GM21515 (cell line): ENCODE measurements around the gene NAIF1.
"Not testable (repeated sequence)": the region's sequence is repeated elsewhere in the genome, so short reads cannot be mapped to it uniquely, and the experiment has no call there.

ENCODE experiments used
- ATAC-seq: cut with Tn5 transposase; IDR thresholded peaks from one replicate; pipeline ENCODE4 v1.9.1; 2021; ENCODE audit not compliant: unreplicated experiment

Gene NAIF1

DNA sequence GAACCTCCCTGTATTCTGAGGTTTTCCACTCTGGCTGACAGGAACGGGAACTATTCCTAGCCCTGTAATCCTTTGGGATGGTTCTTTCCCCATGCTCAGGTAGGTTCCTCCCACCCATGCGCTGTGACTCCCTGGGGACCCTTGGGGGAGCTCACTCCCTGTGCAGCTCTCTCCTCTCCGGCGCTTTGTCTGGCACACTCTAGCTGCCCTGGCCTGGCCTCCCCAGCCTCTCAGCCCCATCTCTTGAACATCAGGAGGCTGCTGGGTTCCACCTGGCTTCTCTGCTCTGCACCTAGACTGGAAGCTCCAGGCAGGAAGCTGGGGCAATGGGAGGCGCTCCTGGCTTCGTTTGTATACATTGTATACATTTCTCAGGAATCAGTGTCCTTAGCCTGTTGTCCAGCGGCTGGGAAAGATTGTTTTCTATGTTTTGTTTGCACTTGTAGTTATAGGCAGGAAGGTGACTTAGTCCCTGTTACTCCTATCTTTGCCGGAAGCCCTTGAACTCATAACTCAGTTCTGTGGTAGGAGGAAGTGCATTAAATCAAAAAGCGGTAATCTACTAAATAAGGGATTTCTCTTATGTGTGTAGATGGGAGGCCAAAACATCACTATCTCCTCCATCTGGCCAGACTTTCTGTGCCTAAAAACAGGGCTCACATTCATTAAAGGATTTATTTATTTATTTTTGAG lies 21.3 kb upstream of the NAIF1 start:
- ATAC-seq = no peak

DNA sequence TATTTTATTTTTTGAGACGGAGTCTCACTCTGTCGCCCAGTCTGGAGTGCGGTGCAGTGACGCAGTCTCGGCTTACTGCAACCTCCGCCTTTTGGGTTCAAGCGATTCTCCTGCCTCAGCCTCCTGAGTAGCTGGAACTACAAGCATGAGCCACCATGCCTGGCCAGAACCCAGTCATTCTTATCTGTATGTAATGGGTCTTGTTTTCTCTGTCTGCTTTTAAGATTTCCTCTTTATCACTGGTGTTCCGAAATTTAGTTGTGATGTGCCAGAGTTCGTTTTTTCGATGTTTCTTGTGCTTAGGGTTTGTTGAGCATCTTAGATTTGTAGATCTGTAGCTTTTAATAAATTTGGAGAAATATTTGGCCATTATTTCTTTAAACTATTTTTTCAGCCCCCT lies 20.1 kb upstream of the NAIF1 start:
- ATAC-seq = no peak

DNA sequence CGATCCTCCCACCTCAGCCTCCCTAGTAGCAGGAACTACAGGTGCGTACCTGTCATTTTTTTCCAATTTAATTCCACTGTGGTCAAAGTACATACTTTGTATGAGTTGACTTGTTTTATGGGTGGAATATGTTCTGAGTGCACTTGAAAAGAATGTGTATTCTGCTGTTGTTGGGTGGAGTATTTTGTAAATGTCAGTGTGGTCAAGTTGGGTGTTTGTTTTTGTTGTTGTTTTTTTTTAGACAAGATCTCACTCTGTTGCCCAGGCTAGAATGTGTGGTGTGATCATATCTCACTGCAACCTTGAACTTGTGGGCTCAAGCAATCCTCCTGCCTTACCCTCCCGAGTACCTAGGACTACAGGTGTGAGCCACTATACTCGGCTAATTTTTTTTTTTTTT lies 18.8 kb upstream of the NAIF1 start:
- no peak for ATAC-seq

DNA sequence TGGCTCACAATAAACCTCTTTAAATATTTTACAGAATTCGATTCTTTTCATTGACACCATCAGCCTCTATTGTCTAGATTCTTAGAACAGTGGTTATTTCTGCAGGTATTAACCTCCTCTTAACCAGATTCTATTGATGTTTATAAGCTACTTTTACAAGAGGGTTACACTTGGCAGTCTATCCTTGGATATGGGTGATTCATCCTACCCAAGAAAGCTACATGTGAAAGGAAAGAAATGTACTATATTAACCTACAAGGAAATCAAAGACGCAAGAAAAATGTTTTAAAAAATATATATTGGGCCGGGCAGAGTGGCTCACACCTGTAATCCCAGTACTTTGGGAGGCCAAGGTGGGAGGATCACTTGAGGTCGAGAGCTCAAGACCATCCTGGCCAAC lies 17.6 kb upstream of the NAIF1 start:
- ATAC-seq = no peak

DNA sequence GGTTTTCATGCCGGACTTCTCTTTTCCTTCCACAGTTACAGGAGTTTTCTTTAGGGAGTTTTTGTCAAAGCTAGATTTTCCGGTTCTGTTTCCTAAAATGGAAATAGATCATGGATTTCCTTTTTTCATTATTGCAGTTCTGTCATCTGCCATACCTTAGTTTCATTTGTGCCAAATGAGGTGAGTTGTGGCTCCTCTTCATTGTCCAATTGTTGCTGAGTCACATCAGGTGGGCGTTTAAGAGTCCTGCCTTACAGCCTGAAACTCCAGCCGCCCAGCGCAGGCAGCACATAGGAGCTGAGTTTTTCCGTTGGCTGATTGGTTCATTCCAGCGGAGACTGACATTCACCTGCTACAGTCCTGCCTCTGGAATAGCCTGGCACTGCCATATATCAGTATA lies 15.0 kb upstream of the NAIF1 start:
- ATAC-seq = no peak

DNA sequence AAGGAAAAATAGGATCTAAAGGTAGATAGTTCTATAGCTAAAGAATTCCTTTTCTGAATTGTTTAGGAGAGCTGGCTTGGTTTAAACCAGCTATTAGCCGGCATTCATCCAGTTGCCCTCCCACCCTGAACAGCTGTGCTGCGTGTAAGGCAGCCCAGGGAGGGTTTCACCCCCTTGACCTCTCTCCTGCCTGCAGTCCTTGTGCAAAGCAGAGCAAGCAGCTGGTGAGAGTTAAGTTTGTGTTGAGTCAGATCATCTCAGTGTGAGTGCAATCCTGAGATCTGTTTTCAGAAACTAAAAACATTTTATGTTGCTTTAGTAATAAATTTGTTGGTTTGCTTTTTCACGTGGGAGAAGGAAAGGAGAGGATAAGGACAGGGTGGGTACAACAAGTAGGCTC lies 13.9 kb upstream of the NAIF1 start:
- no peak for ATAC-seq

DNA sequence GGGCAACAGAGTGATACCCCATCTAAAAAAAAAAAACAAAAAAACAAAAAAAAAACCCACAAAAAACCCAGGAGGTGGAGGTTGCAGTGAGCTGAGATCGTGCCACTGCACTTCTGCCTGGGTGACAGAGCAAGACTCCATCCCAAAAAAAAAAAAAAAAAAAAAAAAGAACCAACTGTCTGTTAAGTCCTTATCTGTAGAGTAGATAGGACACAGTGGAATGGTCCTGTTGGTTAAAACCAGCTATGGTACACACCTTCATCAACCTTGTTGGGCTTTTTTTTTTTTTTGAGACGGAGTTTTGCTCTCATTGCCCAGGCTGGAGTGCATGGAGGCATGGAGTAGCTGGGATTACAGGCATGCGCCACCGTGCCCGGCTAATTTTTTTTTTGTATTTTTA lies 13.1 kb upstream of the NAIF1 start:
- ATAC-seq = no peak

DNA sequence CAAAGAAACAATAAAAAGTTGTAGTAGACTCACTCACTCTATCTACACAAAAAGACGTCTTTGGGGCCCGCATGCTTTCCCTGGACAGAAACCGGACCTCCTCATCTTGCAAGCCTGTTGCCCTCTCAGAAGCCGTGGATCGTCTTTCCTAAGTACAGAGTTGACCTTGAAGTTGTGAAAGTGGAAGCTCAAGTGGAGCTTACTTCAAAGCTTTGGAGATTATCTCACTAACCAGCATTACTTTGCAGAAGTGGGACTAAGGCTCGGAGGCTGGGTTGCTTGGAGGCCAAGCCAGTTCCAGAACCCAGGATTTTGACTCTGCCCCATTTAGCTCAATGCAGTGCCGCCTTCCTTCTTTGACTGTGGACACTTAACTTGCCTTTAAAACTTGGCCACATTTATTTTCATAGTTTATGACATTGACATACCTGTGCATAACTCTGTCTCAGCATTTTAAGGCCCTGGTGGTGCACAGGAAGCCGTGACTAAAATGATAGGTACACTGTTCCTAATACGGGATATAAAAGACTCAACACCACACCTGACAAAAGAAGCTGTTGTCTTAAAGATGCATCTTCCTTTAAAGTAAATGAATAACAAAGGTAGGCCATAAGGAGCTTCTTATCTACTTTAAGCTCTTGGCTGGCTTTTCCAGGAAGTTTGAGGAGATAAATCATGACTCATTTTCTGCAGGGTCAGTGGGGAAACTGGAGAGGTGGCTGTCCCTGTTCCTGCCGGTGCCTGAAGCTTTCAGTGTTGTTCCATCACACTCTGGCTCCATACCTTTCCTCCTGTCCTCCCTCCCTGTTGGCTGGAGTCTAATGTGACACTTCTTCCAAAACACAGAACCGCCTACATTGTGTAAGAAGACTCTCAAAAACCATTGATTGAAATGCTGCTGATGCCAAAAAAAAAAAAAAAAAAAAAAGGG lies 11.6 kb upstream of the NAIF1 start:
- ATAC-seq = no peak

DNA sequence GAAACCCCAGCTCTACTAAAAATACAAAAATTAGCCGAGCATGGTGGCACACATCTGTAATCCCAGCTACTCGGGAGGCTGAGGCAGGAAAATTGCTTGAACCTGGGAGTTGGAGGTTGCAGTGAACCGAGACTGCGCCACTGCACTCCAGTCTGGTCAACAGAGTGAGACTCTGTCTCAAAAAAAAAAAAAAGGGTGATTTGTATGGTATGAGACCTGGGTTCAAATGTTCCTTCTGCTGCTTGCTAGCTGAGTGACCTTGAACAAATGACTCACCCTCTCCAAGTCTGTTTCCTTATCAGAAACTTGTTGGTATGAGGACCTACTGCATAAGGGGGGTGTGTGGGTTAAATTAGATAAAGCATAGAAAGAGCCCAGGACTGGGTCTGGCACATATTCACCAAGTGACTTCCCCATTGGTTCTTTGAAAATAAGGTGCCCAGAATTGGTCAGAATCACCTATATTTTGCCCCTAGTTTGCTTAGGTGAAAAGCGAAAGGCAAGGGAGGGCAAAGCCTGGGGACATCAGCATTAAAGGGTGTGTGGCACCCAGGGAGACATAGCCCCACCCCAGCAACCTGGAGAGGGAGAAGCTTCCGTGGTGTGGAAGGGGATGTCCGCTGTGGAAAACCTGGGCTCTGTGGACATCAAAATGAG lies 10.9 kb upstream of the NAIF1 start:
- no peak for ATAC-seq

DNA sequence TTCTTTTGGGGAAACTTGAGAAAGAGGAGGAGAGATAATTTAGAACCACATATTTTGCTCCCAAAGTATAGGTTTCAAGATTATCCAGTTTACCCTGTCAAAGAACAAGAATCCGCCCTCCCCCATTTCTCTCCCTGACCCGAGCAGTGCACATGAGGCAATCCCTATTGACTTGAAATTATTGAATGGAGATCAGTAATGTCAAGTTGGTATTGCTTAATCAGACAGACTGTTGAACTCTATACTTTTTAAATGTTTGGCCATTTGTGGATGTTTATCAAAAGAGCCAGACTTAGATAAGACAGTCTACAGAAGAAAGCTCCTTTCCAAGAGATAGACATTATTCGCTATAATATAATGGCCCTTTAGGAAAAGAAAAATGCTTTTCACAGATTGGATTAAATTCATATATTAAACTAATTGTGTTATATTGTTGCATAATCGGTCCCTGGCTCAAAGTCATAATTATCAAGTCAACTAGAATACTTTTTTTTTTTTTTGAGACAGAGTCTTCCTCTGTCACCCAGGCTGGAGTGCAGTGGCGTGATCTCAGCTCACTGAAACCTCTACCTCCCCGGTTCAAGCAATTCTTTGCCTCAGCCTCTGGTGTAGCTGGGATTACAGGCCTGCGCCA lies 6.2 kb upstream of the NAIF1 start:
- no peak for ATAC-seq

DNA sequence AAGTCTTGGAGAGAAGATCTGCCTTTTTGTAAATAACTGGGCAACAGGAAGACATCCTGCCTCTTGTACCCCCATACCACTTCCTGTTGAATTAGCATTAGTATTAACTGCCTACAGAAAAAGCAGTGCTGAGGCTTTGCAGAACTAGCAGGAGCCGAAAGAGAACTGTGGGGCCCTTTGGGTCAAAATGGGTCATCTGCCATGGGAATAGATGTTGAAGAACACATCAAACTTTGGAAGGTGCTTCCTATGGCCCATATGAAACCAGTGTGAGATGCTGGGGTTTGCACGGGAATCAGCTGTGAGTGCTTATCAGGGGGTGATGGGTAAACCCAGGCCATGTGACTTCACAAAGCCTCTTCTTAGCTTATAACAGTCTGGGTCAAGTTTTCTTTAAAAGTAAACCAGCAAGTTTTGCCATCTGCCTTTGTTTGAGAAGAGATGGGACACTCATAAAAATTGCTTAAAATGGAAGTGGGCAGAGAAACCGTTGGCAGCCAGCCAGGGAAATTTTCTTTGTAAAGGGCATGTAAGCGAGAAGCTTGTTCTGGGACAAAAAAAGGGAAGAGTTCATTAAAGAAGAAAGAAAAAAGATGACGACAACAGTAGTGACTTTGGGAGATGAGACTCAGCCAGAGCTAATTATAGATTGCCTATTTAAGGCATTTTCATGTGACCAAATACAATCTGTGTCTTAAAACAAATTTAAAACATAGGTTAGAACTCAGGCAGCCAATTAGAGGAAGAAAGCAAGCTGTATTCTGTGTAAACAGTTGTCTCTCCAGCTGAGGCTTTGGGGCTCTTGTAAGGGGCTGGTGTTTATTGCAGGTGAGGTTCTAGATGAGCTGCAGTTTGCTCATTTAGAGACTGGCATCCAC lies 5.3 kb upstream of the NAIF1 start:
- ATAC-seq = no peak

DNA sequence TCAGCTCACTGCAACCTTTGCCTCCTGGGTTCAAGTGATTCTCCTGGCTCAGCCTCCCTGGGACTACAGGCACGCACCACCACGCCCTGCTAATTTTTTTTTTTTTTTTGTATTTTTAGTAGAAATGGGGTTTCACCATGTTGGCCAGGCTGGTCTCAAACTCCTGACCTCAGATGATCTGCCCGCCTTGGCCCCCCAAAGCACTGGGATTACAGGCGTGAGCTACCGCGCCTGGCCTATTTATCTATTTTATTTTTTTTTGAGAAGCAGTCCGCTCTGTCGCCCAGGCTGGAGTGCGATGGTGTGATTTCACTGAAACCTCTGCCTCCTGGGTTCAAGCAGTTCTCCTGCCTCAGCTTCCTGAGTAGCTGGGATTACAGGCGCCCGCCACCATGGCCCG lies 4.4 kb upstream of the NAIF1 start:
- not testable (repeated sequence) for ATAC-seq

DNA sequence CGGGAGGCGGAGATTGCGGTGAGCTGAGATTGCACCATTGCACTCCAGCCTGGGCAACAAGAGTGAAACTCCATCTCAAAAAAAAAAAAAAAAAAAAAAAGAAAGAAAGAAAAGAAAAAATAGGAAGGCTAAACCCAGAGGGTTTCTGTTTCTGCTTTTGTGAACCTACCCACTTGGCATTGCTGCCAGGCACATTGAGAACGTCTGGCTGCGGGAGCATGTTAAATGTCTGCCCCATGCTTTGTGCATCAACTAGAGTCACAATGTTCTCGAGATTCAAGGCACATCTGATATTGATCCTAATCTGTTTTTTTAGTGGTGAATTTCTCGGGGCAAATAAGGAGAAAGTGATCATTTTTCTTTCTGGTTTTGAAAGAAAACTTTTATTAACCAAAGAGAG lies 3.8 kb upstream of the NAIF1 start:
- ATAC-seq = no peak

DNA sequence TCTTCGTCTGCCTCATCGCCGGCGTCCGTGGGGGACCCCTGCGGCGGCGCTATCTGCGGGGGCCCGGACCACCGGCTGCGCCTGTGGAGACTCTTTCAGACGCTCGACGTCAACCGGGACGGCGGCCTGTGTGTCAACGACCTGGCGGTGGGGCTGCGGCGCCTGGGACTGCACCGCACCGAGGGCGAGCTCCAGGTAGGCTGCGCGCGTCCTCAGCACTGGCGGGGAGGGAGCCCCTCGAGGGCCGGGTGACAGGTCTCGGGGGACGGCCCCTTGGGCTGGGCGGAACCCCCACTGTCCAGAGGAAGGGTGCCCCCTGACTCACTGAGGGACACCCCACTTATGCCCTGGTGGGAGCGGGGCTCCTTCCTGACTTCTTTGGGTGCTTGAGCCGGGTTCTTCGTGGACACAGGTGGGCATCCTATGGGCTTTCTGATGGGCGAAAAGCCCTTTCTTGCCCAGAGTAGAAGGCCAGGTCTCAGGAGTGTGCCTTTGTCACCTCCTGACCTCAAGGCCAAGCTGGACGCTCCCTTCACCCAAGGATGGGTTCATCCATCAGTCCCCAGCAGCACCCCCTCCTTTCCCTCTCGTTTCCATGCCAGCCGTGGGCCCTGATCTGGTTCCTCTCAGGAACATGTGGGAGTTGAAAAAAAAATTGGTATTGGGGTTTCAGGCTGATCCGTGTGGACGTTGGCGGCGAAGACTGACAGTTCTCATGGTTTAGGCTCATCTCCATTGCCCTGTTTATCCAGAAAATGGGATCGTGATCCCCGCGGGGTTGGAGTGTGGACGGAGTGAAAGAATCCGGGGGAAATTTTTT lies 1.5 kb upstream of the NAIF1 start:
- ATAC-seq = peak; percentile 14

DNA sequence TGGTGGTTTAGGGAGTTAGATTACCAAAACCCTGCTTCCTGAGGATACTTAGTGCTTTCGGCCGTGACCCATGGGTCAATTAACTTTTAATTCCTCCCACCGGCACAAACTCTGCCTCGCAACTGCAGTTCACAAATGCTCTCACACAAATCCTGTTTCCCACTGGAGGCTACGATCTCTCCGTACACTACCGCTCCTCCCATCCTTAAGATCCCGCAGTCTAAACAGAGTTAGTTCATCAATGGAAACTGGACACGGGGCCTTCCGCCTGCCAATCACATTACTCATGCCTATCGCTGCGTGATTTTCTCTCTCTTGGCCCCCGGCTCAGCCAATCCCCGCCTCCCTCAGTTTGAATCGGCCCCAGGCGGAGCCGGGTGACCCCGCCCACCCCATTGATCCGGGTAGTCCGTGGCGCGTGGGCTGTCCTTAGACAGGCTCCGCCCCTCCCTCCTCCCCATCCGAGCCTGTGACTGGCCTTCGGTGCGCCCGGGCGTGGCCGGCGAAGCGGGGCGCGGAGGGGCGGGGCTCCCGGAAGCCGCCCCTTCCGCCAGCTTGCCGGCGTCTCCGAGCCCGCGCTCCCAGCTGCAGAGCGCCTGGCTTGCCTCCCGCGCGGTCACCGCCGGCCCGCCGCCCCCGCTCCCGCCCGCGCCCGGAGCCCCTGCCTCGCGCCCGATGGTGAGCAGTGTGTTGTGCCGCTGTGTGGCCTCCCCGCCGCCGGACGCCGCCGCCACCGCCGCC lies 695 bp upstream of the NAIF1 start, which contains the start of gene SLC25A25:
Gene SLC25A25, plus strand, starts transcription at position 588 of the 741 bp plus-strand sequence. Its CDS starts 88 bp downstream, at position 676.
- ATAC-seq = peak; percentile 62

DNA sequence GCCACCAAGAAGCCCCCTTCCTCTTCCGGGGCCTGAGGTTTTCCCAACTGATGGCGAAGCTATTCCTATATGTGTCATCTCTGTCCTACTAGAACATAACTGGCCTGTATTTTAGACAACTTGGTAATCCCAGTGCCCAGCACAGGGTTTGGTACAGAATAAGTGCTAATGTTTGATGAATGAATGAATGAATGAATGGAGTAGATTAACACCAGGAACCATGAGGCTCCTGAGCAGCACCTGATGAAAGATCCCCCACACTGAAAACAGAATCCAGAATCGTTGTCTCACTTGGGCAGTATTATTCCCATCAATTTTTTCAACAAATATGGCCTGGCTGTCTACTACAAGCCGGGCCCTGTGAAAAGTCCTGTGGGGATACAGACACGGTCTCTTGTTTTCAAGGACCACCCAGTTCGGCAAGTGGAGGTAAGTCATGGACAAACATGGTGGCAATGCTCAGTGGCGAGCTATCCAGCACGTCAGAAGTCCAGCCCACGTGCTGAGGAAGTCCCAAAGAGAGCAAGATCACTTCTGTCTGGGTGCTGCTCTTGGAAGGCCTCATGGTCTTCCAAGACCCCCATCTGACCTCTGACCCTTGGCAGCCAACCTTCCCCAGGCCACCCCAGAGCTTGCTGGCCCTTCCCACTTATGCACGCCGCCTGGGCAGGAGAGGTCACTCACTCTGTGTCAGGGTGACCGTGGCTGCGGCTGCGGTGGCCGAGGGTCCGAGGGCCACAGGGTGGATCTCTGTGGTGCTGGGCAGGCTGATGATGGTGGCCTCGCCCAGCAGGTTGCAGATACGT lies 1.0 kb downstream of the NAIF1 start:
- no peak for ATAC-seq

DNA sequence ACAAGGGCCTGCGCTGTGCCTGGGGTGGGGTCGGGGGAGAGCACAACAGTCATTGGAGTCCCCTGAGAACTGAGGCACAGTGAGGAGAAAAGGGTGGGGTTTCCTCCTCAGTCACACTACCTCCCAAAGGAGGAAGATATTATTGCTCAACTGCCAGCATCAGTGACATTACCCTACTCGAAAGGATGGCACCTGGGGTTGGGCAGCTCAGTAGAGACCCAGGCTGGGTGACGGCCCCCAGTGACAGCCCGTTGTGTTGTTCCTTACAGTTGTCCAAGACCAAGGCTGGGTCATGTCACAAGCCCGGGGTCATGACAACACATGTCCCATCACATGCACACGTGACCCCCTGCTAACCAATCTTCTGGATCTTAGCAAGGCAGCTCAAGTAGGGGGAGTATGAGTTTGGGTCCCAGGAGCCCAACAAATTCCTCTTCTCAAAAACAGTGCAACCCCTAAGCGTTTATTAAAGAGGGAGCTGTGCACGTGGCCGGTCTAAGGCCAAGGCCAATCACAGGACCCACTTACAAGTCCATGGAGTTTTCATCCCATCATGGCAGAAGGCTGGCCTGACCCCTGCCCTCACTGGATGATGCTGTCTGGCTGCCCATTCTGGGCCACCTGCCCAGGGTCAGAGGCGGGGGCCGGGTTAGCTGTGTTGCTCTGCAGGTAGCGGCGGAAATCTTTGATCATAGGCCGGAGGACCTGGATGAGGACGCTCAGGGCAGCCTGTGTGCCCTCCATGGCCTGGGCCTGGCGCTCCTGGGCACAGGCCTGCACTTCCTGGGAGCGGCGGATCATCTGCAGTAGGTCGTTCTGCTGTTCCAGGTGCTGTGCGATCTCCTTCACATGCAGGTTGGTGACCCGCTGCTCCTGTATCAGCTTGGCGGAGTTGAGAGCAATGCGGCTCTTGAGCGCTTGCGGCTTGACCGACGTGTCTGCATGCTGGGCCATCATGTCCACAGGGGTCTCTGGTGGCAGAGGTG lies 4.0 kb downstream of the NAIF1 start:
- no peak for ATAC-seq
